Measurements from ENCODE around the gene MTHFD1L. TPM values are rescaled to one million over a fixed set of nuclear protein-coding genes. Genes with fewer than 3 reads are reported as not detected.
"Not testable (repeated sequence)": the region's sequence is repeated elsewhere in the genome, so short reads cannot be mapped to it uniquely, and the experiment has no call there.

The MTHFD1L gene
- total RNA-seq, 2 experiments from 2014 or later = 155 to 158 TPM

DNA sequence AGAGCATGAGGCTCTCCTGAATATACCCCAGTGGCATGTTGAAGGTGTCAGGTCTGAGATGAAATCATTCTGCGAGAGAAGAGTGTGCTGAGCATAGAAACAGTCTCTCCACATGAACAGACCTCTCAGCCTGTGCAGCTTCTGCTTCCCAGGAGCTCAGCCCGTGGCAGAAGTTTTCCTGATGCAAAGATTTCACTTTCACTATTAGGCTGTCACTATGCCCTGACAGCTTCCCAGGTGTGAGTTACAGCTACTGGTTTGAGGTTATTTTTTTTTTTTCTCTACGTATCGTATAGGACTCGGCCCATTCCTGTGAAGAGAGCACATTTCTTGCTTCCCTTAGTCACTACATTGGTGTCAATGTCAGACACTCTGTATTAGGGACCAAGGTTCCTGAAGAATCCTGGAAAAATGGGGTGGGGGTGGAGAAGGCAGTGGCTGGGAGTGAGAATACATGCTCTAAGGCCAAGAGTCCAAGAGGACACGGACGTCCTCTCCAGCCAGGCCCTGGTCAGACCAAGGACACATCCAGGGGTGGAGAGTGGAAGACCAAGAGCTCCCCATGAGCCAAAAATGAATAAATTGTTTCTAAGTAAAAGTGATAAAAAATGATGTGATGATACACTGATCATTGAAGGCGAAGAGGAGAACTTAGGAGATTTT is 253.1 kb downstream of the MTHFD1L start:
- no peaks in the 10 kb centered on the region for H3K9me3 Mint-ChIP-seq
- ChIA-PET CTCF (interaction anchor here (1.0 to 1.1 kb wide), 2 partner anchors 206 to 216 kb away, joined by 3 read pairs; no protein-coding TSS in a partner anchor), POLR2A (no interaction called here)
- TF ChIP-seq, protein P1, sequence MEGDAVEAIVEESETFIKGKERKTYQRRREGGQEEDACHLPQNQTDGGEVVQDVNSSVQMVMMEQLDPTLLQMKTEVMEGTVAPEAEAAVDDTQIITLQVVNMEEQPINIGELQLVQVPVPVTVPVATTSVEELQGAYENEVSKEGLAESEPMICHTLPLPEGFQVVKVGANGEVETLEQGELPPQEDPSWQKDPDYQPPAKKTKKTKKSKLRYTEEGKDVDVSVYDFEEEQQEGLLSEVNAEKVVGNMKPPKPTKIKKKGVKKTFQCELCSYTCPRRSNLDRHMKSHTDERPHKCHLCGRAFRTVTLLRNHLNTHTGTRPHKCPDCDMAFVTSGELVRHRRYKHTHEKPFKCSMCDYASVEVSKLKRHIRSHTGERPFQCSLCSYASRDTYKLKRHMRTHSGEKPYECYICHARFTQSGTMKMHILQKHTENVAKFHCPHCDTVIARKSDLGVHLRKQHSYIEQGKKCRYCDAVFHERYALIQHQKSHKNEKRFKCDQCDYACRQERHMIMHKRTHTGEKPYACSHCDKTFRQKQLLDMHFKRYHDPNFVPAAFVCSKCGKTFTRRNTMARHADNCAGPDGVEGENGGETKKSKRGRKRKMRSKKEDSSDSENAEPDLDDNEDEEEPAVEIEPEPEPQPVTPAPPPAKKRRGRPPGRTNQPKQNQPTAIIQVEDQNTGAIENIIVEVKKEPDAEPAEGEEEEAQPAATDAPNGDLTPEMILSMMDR (IDR thresholded peaks at IDR 0.05) = no peak
- no peak overlapping the region for H3K27ac Mint-ChIP-seq
- H3K4me1 Mint-ChIP-seq (ENCODE audit: low read depth) = no peaks in the 10 kb centered on the region
- H3K36me3 Mint-ChIP-seq (ENCODE audit: low read depth) = no peaks in the 10 kb centered on the region
- DNase-seq (no peak), ATAC-seq (no peak)
- H3K27me3 Mint-ChIP-seq = no peaks in the 10 kb centered on the region
- no peak overlapping the region for H3K4me3 Mint-ChIP-seq
- intact Hi-C loops (cut with micrococcal nuclease) = no loop called here

DNA sequence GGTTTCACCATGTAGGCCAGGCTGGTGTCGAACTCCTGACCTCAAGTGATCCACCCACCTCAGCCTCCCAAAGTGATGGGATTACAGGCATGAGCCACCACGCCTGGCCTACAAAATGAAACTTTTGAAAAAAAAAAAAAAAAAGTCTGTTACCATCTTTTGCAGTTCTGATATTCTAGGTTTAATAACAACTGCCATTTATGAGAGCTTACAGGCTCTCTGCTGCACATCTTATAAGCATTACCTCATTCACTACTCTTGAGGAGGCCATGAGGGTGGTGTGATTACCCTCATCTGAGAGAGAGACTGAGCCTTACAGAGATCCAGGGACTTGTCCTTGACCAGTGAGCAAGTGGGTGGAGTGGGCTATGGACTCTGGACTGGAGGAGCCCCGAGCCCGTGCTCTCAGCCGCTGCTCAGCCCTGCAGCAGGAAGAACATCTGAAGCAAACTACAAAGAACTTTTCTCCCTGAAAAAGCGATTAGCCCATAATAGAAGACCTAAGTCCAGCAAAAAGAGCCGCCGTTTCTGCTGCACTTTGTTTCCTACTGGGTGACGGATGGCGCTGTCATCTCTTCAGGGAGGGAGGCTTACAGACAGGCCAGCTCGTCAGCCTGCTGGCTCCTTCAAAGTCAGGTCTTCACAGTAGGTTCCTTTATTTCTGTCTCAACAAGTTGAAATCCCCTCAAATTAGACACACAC is 254.5 kb downstream of the MTHFD1L start:
- no peaks in the 10 kb centered on the region for H3K4me1 Mint-ChIP-seq (ENCODE audit: low read depth)
- H3K27me3 Mint-ChIP-seq = peaks cover 1% of the 10 kb centered on the region
- TF ChIP-seq, protein P1 (IDR thresholded peaks at IDR 0.05) = no peak
- ChIA-PET CTCF (interaction anchor here (0.7 to 1.0 kb wide), 2 partner anchors 34 to 204 kb away, joined by 3 read pairs; no protein-coding TSS in a partner anchor), POLR2A (interaction anchor here (0.7 to 1.1 kb wide), 2 partner anchors 17 to 821 kb away, joined by 3 read pairs; no protein-coding TSS in a partner anchor)
- no peak overlapping the region for H3K27ac Mint-ChIP-seq
- H3K9me3 Mint-ChIP-seq = no peaks in the 10 kb centered on the region
- DNase-seq (no peak), ATAC-seq (no peak)
- intact Hi-C loops (cut with micrococcal nuclease) = no loop called here
- no peak overlapping the region for H3K4me3 Mint-ChIP-seq
- H3K36me3 Mint-ChIP-seq (ENCODE audit: low read depth) = no peaks in the 10 kb centered on the region

DNA sequence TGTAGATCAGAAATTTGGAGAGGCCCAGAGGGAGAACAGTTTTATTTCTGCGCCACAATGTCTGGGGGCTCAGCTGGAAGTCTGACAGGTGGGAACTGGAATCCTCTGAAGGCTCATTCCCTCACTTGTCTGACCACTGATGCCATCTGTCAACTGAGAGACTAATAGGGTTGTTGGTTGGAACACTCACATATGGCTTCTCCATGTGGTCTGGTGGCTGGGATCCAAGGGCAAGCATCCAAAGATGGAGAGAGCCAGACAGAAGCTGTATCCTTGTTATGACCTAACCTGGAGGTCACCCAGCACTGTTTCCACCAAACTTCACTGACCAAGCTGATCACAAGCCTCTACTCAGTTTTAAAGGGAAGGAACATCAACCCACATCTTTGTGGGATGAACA is 256.4 kb downstream of the MTHFD1L start:
- peaks cover 1% of the 10 kb centered on the region for H3K27me3 Mint-ChIP-seq
- CTCF ChIA-PET = interaction anchor here (0.8 kb wide), 1 partner anchor 202 kb away, joined by 3 read pairs; no protein-coding TSS in a partner anchor

DNA sequence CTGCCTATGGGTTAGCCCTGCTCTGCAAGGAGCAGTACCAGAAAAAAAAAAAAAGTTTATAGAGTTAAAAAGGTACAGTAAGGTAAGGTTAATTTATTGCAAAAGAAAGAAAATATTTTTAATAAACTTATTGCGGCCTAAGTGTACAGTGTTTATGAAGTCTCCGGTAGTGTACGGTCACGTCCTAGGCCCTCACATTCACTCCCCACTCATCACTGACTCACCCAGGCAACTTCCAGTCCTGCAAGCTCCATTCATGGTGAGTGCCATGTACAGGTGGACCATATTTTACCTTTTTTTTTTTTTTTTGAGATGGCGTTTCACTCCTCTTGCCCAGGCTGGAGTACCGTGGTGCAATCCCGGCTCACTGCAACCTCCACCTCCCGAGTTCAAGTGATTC is 258.1 kb downstream of the MTHFD1L start:
- POLR2A ChIA-PET; H3K27me3 Mint-ChIP-seq; CTCF ChIA-PET; intact Hi-C loops (cut with micrococcal nuclease); H3K4me1 Mint-ChIP-seq (ENCODE audit: low read depth); DNase-seq; H3K9me3 Mint-ChIP-seq; ATAC-seq; H3K4me3 Mint-ChIP-seq; H3K36me3 Mint-ChIP-seq (ENCODE audit: low read depth); H3K27ac Mint-ChIP-seq: not testable (repeated sequence)

More for the DNA sequence above, 256.4 kb downstream of the MTHFD1L start:
- TF ChIP-seq, protein P1 (IDR thresholded peaks at IDR 0.05) = no peak
- intact Hi-C loops (cut with micrococcal nuclease) = no loop called here
- ATAC-seq = no peak
- Mint-ChIP-seq H3K27ac (no peak overlapping the region), H3K4me3 (no peak overlapping the region), H3K36me3 (ENCODE audit: low read depth) (no peaks in the 10 kb centered on the region), H3K4me1 (ENCODE audit: low read depth) (no peaks in the 10 kb centered on the region), H3K9me3 (no peaks in the 10 kb centered on the region)
- DNase-seq = no peak
- POLR2A ChIA-PET = no interaction called here

DNA sequence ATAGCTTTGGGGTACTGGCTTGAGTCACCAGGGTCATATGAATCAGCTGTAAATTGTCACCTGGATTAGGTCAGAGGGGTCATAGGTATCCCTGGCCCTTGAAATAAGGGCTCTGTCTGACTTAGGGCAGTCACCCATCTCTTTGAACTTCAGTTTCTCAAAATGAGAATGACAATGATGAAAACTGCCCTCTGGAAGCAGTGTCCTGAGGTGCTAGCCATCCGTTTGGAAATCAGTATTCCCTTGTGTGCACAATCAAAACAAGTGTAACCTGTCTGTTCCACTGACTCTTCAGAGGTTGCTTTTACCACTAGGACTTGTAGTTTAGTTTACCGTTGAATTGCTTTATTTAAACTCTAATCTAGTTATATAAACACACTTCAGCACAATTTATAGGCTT is 259.7 kb downstream of the MTHFD1L start:
- H3K9me3 Mint-ChIP-seq, POLR2A ChIA-PET, ATAC-seq: not testable (repeated sequence)

DNA sequence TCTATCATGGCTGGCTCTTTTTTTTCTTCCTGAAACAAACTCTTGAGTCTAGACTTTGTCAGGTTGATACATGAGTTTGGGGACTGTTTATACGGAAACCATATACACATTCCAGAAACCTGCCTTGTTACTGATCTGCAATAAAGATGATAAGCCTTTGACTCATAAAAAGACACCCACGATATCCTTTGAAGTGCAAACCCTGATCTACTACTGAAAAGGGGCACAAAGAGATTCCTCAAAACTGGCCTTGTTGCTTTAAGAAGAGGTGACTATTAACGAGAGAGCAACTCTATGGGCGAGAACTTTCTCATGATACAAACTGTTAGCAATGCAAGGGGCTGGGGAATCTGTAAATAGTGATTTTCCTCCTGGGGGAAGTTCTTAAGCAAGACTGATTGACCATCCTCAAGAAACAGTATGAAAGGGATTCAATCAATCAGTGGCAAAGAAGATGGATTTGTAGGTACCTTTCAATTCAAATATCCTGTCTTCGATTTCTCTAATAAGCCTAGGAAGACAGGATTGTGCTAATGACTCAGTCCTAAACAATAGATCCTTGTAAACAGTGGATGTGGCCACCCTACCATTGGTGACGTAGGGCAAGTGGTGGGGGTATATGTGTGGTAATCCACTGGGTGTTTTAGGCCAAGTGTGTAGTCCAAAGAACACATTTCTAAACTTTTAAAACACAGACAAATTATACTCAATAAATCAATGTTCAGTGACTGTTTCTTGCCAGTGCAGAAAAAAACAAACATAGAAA is 260.3 kb downstream of the MTHFD1L start:
- H3K36me3 Mint-ChIP-seq (ENCODE audit: low read depth); ATAC-seq; H3K27me3 Mint-ChIP-seq; CTCF ChIA-PET; H3K4me3 Mint-ChIP-seq; DNase-seq; H3K27ac Mint-ChIP-seq; POLR2A ChIA-PET; intact Hi-C loops (cut with micrococcal nuclease); H3K4me1 Mint-ChIP-seq (ENCODE audit: low read depth); H3K9me3 Mint-ChIP-seq: not testable (repeated sequence)

More for the DNA sequence above, 259.7 kb downstream of the MTHFD1L start:
- H3K36me3 Mint-ChIP-seq (ENCODE audit: low read depth); H3K27ac Mint-ChIP-seq; intact Hi-C loops (cut with micrococcal nuclease); CTCF ChIA-PET; H3K4me1 Mint-ChIP-seq (ENCODE audit: low read depth); H3K27me3 Mint-ChIP-seq; H3K4me3 Mint-ChIP-seq; DNase-seq: not testable (repeated sequence)

DNA sequence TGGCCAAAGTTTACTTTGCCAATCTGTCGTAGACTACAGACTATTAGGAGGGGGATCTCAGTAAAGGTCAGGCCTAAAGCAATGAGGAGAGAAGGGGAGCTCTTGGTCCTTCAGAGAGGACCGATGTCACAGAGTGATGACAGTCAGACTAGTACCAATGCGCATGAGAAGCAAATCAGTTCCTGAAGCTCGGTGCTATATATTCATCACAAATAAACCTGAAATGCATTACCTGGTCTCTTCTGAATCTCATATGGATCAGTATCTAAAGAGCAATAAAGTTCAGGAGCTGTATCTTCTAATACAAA is 260.9 kb downstream of the MTHFD1L start:
- H3K27ac Mint-ChIP-seq; H3K36me3 Mint-ChIP-seq (ENCODE audit: low read depth); POLR2A ChIA-PET; CTCF ChIA-PET; H3K4me1 Mint-ChIP-seq (ENCODE audit: low read depth); H3K9me3 Mint-ChIP-seq; intact Hi-C loops (cut with micrococcal nuclease); DNase-seq; H3K27me3 Mint-ChIP-seq; H3K4me3 Mint-ChIP-seq; ATAC-seq: not testable (repeated sequence)

DNA sequence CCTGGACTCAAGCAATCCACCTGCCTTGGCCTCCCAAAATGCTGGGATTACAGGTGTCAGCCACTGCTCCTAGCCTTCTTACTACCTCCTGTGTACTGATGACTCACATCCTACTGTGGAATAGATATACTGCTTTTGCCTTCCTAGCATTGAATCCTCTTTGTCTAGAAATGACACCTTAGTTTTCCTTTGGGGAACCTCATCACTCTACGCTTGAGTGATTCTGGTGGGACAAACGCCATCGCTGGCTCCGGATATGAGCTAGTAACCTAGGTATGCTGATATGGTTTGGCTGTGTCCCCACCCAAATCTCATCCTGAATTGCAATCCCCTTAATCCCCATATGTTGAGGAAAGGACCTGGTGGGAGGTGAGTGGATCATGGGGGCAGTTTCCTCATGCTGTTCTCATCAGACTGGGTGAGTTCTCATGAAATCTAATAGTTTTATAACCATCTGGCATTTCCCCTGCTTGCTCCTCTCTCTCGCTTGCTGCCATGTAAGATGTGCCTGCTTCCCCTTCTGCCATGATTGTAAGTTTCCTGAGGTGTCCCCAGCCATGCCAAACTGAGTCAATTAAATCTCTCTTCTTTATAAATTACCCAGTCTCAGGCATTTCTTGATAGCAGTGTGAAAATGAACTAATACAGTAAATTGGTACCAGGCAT is 261.8 kb downstream of the MTHFD1L start:
- POLR2A ChIA-PET; H3K9me3 Mint-ChIP-seq; H3K27ac Mint-ChIP-seq; H3K36me3 Mint-ChIP-seq (ENCODE audit: low read depth); H3K4me1 Mint-ChIP-seq (ENCODE audit: low read depth); H3K27me3 Mint-ChIP-seq; H3K4me3 Mint-ChIP-seq; DNase-seq; ATAC-seq; intact Hi-C loops (cut with micrococcal nuclease); CTCF ChIA-PET: not testable (repeated sequence)

Measured in activated CD8-positive, alpha-beta T cell treated with anti-CD3 and anti-CD28 coated beads for 36 hours (primary cell).